Measurements from ENCODE around the gene OR5K2.

- TF ChIP-seq CTCF (conservative IDR thresholded peaks at IDR 0.05; ENCODE audit: low read depth, low read length) (no peak), EZH2 (IDR thresholded peaks at IDR 0.05; ENCODE audit: borderline replicate concordance, low read depth, low read length, poor library complexity, severe bottlenecking) (no peak)
Measured at GRCh38 chr3:98532709-98533571, 35.5 kb downstream of the OR5K2 start.

All from A673 (cell line).